ENCODE data around the gene ATF7.
A peak's percentile ranks its signal among the peaks of the same experiment; 100 is the strongest.

Gene ATF7

DNA sequence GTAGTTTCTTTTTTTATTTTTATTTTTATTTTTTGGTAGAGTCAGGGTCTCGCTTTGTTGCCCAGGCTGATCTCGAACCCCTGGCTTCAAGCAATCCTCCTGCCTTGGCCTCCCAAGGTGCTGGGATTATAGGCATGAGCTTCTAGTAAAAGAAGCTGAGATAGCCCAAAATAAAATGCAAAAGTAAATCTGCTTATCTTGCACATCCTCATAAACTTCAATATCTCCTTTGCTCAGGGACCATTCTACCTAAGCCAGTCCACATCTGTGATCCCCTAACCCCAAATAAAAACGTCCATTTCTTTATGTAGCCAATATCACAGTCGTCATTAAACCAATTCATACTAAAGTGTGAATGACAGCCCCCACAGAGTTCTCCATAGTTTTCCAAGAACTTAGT, 36.3 kb downstream of the ATF7 start:
- in situ Hi-C loops (cut with HindIII; ENCODE audit: low pct_unique_long_range_greater_than_20kb, low sequenced_read_pairs): no loop called here

DNA sequence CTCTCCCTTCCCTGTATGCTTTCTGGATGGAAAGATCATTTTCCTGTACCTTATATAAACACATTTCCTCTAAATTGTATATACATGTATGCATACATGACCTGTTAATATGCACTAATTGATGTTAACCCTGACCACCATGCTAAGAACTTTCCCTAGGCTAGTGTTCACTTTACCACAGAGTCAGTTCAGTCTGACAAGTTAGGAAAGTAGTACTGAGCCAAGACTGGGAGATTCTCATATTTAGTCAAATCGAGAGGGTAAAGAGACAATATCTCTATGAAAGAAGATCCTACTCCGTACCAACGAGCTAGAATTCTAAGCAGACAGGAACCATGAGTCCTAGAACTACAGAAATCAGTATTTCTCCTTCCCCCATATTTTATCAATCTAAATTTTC, 36.8 kb downstream of the ATF7 start:
- DNase-seq (ENCODE audit: low read depth in 1 of 2, low spot score in 1 of 2): no peak
- in situ Hi-C loops (cut with HindIII; ENCODE audit: low pct_unique_long_range_greater_than_20kb, low sequenced_read_pairs): no loop called here
- no peak for TF ChIP-seq JUND (IDR thresholded peaks at IDR 0.05; ENCODE audit: low read depth)

More for the DNA sequence above, 36.3 kb downstream of the ATF7 start:
- DNase-seq (ENCODE audit: low read depth in 1 of 2, low spot score in 1 of 2): no peak
- no peak for TF ChIP-seq JUND (IDR thresholded peaks at IDR 0.05; ENCODE audit: low read depth)

DNA sequence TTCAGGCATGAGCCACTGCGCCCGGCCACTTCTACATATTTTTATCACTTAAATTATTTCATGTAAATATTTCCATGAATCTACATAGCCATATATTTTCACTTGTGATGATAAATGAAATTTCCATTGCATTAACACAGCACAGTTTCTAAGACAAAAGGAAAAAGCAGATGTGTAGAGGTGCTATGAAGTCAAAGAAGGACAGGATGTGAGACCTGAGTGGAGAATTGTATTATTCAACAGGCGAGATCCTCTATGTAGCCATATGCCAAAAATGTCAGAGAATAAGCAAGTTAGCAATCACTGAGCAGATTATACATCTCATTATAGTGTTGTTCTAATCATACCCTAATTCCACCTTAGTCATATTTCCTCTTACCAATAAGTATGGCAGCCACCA, 38.1 kb downstream of the ATF7 start:
- in situ Hi-C loops (cut with HindIII; ENCODE audit: low pct_unique_long_range_greater_than_20kb, low sequenced_read_pairs): no loop called here
- no peak for TF ChIP-seq JUND (IDR thresholded peaks at IDR 0.05; ENCODE audit: low read depth)
- no peak for DNase-seq (ENCODE audit: low read depth in 1 of 2, low spot score in 1 of 2)

DNA sequence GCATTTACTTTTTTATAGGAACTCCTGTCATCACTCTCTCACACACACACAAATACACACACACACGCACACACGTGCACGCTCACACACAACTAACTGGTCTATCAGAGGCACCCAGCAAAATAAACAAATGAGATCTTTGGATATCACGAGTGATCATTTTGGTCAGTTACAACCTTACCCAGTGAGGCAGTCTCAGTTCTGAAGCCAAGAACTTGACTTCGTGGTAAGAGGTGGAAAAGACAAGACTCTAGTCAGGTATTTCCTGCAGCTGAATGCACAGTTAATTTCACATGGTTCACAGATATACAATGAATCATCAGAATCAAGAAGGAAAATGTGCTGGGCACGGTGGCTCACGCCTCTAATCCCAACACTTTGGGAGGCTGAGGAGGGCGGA, 39.4 kb downstream of the ATF7 start:
- no peak for TF ChIP-seq JUND (IDR thresholded peaks at IDR 0.05; ENCODE audit: low read depth)
- DNase-seq (ENCODE audit: low read depth in 1 of 2, low spot score in 1 of 2): no peak
- in situ Hi-C loops (cut with HindIII; ENCODE audit: low pct_unique_long_range_greater_than_20kb, low sequenced_read_pairs): no loop called here

DNA sequence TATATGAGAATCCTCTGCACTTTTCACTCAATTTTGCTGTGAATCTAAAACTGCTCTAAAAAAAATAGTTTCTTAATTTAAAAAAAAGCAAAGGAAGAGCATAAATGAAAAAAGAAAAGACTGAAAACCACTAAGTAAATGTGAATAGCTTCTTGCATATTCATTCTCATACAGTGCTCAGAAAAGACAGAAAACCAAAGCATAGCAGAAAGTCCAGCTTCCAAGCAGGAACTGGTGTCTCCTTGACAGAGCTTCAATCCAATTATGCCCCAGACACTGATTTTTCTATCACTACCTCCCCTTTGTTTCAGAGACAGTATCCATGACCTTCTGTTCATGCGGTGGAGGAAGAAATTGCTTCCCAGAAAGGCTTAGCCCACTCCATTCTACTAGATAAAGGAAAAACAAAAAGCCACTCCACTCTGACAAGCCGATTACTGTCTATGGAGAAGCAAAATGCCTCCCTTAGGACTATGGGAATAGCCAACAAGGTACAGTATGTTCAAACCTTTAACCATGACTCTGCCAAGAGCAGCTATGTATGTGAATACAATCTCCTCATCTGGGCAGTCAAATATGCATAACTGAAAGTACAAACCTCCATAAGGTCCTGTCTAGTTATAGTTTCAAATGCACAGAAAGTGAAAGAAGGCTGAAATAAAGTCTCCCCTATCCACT, 40.6 kb downstream of the ATF7 start:
- in situ Hi-C loops (cut with HindIII; ENCODE audit: low pct_unique_long_range_greater_than_20kb, low sequenced_read_pairs): no loop called here
- no peak for DNase-seq (ENCODE audit: low read depth in 1 of 2, low spot score in 1 of 2)
- TF ChIP-seq JUND (IDR thresholded peaks at IDR 0.05; ENCODE audit: low read depth): no peak

DNA sequence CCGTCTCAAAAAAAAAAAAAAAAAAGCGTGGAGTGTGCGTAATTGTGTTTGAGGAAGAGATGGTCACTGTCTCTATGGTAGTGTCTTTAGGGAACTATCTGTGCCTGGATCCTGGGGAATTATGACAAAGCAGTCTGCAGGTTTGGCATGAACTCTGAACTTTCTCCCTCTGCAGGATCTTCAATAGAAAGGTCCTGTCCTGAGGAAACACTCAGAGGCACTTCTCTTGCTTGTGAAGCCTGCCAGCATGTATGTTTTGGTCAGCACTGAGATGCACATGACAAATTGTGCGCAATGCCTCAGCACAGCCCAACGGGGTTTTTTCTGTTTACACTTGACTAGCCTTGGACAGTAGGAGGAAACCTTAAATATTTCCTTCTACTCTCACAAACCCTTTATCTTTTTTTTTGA, 46.6 kb downstream of the ATF7 start:
- in situ Hi-C loops (cut with HindIII; ENCODE audit: low pct_unique_long_range_greater_than_20kb, low sequenced_read_pairs): no loop called here
- no peak for TF ChIP-seq JUND (IDR thresholded peaks at IDR 0.05; ENCODE audit: low read depth)
- no peak for DNase-seq (ENCODE audit: low read depth in 1 of 2, low spot score in 1 of 2)

DNA sequence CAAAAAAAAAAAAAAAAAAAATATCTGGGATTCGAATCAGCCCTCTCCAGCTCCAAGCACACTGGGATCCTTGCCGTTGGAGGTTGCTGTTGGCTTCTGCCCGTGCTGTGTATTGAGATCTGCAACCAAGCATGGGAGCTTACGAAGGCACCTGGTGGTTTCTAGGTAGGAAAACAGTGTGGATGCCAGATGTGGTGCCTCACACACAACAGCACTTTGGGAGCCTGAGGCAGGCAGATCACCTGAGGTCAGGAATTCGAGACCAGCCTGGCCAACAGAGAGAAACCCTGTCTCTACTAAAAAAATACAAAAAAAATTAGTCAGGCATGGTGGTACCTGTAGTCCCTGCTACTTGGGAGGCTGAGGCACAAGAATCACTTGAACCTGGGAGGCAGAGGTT, 47.4 kb downstream of the ATF7 start:
- DNase-seq (ENCODE audit: low read depth in 1 of 2, low spot score in 1 of 2): no peak
- in situ Hi-C loops (cut with HindIII; ENCODE audit: low pct_unique_long_range_greater_than_20kb, low sequenced_read_pairs): no loop called here
- no peak for TF ChIP-seq JUND (IDR thresholded peaks at IDR 0.05; ENCODE audit: low read depth)

DNA sequence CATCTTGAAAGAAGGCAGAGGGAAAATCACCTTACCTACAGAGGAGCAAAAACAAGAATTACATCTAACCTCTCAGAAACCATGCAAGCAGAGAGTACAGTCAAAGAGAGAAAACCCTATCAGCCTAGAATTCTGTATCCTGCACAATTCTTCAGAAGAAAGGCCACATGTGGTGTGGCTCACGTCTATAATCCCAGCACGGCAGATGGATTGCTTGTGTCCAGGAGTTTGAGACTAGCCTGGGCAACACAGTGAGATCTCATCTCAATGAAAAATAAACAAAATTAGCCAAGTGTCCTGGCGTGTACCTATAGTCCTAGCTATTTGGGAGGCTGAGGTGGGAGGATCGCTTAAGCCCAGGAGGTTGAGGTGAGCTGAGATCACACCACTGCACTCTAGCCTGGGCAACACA, 48.2 kb downstream of the ATF7 start:
- no peak for DNase-seq (ENCODE audit: low read depth in 1 of 2, low spot score in 1 of 2)
- no peak for TF ChIP-seq JUND (IDR thresholded peaks at IDR 0.05; ENCODE audit: low read depth)
- in situ Hi-C loops (cut with HindIII; ENCODE audit: low pct_unique_long_range_greater_than_20kb, low sequenced_read_pairs): no loop called here

DNA sequence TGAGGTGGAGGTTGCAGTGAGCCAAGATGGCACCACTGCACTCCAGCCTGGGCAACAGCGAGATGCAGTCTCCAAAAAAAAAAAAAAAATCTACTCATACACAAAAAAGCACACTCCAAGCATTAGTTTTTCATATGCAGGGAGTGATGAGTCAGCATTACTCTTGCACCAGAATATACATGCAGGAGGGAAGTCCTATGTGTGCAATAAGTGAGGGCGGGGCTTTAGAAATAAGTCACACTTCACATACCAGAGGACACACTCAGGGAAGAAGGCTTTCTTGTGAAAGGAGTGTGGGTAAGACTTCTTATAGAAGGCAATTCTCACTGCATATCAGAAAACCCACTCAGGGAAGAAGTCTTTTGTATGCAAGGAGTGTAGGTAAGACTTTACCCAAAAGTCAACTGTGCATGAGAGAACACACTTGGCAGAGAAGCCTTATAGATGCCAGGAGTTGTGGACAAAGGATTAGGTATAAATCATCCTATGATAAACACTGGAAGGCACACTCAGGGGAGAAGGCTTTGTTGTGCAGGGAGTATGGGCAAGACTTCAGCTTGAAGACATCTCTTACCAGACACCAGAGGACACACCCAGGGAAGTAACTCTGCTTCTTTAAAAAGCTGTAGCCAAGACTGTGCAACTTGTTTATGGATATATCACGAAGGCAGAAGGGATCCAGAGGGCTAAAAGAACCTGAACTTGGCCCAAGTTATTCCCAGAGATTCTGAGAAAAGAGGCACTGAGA, 50.5 kb downstream of the ATF7 start:
- in situ Hi-C loops (cut with HindIII; ENCODE audit: low pct_unique_long_range_greater_than_20kb, low sequenced_read_pairs): no loop called here
- peak in 1 of 2 experiments; percentile 28 for DNase-seq (ENCODE audit: low read depth in 1 of 2, low spot score in 1 of 2)
- no peak for TF ChIP-seq JUND (IDR thresholded peaks at IDR 0.05; ENCODE audit: low read depth)

DNA sequence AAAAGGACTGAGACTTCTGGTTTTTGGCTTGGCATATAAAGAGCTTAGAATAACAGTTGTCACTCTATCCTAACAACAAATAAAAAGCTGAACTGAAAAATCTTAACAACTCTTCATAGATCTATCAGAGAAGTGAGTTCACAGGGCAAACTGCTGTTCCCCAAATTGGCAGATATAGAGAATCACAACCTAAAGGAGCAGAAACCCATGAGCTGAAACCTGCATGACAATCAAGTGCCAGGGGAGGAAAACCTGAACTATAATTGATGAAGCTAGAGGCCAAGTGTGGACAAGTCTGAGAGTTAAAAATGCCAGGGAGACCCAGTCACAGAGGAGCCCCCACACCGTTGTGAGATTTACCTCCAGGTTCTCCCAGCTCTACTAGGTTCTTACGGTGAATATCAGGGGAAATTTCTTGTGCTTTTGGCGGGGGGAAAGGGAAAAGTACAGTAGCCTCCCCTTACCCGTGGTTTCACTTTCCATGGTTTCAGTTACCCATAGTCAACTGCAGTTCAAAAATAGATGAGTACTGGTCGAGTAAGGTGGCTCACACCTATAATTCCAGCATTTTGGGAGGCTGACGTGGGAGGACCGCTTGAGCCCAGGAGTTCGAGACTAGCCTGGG, 53.9 kb downstream of the ATF7 start:
- in situ Hi-C loops (cut with HindIII; ENCODE audit: low pct_unique_long_range_greater_than_20kb, low sequenced_read_pairs): no loop called here
- no peak for TF ChIP-seq JUND (IDR thresholded peaks at IDR 0.05; ENCODE audit: low read depth)
- DNase-seq (ENCODE audit: low read depth in 1 of 2, low spot score in 1 of 2): no peak

DNA sequence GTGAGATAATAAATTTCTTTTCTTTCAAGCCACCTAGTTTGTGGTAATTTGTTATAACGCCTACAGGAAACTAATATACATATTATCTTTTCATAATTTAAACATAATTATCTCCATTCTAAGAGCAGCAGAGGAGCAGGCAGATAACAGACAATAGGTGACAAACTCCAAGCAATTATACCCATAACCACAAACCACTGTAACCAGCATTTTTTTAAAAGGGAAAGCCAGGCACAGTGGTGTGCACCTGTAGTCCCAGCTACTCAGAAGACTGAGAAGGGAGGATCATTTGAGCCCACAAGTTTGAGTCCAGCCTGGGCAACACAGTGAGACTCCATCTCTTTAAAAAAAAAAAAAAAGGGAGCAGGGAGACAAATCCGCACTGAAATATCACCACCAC, 54.9 kb downstream of the ATF7 start:
- TF ChIP-seq JUND (IDR thresholded peaks at IDR 0.05; ENCODE audit: low read depth): no peak
- in situ Hi-C loops (cut with HindIII; ENCODE audit: low pct_unique_long_range_greater_than_20kb, low sequenced_read_pairs): no loop called here
- no peak for DNase-seq (ENCODE audit: low read depth in 1 of 2, low spot score in 1 of 2)

DNA sequence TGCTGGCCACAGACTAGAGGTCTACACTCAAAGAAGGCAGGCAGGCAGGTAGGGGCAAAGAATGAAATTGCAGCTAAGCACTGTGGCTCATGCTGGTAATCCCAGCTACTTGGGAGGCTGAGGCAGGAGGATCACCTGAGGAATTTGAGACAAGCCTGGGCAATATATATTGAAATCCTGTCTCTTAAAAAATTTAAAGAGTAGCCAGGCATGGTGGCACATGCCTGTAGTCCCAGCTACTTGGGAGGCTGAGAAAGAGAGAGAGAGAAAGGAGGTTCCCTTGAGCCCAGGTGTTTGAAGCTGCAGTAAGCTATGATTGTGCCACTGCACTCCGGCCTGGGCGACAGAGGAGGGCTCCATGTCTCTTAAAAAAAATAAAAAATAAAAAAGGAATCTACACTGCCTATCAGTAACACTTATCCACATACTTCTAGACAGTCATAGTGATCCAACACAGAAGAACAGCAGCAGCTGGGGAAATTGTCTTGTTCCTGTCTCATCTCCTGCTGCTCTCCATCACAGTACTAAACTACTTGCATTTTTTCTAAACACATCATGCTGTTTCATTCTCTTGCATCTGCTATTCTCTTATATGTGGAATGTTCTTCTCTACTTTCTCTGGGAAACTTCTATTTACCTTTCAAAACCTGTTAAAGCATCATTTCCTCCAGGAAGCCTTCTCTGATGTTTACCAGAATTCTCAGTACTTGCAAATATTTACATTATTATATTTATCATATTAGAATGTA, 57.2 kb downstream of the ATF7 start:
- in situ Hi-C loops (cut with HindIII; ENCODE audit: low pct_unique_long_range_greater_than_20kb, low sequenced_read_pairs): no loop called here
- DNase-seq (ENCODE audit: low read depth in 1 of 2, low spot score in 1 of 2): no peak
- no peak for TF ChIP-seq JUND (IDR thresholded peaks at IDR 0.05; ENCODE audit: low read depth)

Data from T47D (cell line).